Spinal cord (tissue), 10 donors: ENCODE data around the gene VGLL4. TPM values are rescaled to one million over a fixed set of nuclear protein-coding genes. Genes with fewer than 3 reads are reported as not detected.

Experiments
- DNase-seq, 6 donors: peaks; one replicate each; pipeline versions ENCODE4 v3.0.0 to v3.0.0-alpha.2; 2013 to 2015; ENCODE audit warnings: low spot score in 6 of 6, low read depth in 4 of 6
- H3K27ac ChIP-seq: one replicate; pipeline ENCODE4 v1.5.1; 2013; ENCODE audit warnings: low read depth, low read length, control low read depth
- H3K27me3 ChIP-seq: one replicate; pipeline ENCODE4 v1.6.1; 2013; ENCODE audit warnings: low read length; ENCODE audit not compliant: control insufficient read depth, insufficient read depth
- H3K36me3 ChIP-seq: one replicate; pipeline ENCODE4 v1.6.1; 2013; ENCODE audit warnings: low read length; ENCODE audit not compliant: control insufficient read depth, insufficient read depth
- H3K4me1 ChIP-seq: one replicate; pipeline ENCODE4 v1.6.1; 2013; ENCODE audit warnings: low read length; ENCODE audit not compliant: control insufficient read depth, insufficient read depth
- H3K4me3 ChIP-seq: one replicate; pipeline ENCODE4 v1.5.1; 2013; ENCODE audit warnings: low read depth, low read length, control low read depth
- H3K9me3 ChIP-seq: one replicate; pipeline ENCODE4 v1.6.1; 2013; ENCODE audit warnings: low read length; ENCODE audit not compliant: control insufficient read depth, insufficient read depth
- WGBS: methylation state at CpG from one replicate; pipeline ENCODE4 v1.1.5; 2013; ENCODE audit warnings: missing lambda C conversion rate; ENCODE audit not compliant: insufficient coverage; 5-methylcytosine and 5-hydroxymethylcytosine counted together
- polyA plus RNA-seq, 2 donors: library from polyadenylated mRNA; unstranded; fragments of 120-200 nt; gene quantifications; one replicate each; pipeline ENCODE4 v1.2.1, GENCODE V29; 2013; ENCODE audit not compliant: insufficient read length in 2 of 2
- total RNA-seq, 2 donors: library from RNA; depleted of rRNA in 1 of 2; stranded (reverse); fragments of 120-200 nt in 1 of 2; fragments of >200 nt in 1 of 2; gene quantifications; one replicate each; pipeline versions ENCODE4 v1.2.3 to v1.2.4, GENCODE V29; 2013 to 2014
- donor health status: healthy.

Gene VGLL4
- total and polyA plus RNA-seq, 4 donors = 87.8 to 174 (median 94.8) TPM

DNA sequence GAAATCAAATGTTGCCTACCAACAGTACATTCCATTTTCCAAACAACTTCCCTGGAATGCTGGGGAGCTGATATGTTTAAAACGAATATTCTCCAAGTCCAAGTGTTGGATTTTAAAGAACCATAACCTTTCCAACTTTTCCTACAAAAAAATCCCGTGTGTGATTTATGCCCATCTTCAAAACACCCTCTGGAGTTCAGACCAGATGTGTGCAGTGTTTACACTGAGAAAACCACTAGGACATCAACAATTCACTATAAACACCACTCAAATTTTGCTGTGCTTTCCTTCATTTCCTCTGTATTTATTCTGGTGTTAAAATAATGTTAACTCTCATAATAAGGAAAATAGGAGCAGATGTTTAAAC, 2.4 kb downstream of the VGLL4 start:
- no peaks in the 10 kb centered on the region for H3K9me3 ChIP-seq
- peak overlapping the region; percentile 98 for H3K27ac ChIP-seq
- no peaks in the 10 kb centered on the region for H3K27me3 ChIP-seq
- peaks cover 38% of the 10 kb centered on the region for H3K4me1 ChIP-seq
- no peak for DNase-seq
- peak overlapping the region; percentile 85 for H3K4me3 ChIP-seq
- H3K36me3 ChIP-seq = no peaks in the 10 kb centered on the region
- WGBS = 0% methylated on average over 1 of the region's 2 CpGs

DNA sequence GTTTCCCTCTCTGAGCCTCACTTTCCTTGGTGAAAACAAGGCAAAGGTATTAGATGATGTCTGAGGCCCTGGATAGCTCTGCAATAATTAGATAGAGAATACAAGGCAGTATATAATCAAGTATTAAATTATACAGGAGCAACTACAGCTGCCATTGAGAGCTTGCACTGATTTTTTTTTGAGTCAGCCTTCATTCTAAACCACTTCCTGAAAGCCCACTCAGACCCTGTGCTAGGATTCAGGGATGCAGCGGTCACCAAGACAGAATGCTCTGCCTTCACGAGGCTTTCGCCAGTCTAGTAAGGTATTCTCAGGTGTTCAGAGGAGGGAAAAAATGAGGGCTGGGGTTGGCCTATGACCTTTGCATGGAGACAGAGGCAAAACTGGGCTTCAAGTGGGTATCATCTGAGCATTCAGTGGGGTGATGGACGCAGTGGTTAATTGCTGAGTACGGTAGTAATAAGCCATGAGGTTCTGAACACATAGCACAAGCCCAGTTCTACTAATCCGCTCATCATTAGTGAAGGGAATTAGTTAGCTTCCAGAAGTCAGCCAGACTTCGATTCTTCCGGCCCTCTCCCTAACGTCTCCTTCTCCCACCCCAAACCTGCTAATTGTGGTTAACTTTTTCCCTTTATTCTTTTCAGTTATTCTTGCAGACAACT, 3.6 kb downstream of the VGLL4 start:
- H3K27me3 ChIP-seq = no peaks in the 10 kb centered on the region
- H3K4me3 ChIP-seq = peak overlapping the region; percentile 85
- no peak for DNase-seq
- no peaks in the 10 kb centered on the region for H3K36me3 ChIP-seq
- H3K4me1 ChIP-seq = peaks cover 38% of the 10 kb centered on the region
- peak overlapping the region; percentile 98 for H3K27ac ChIP-seq
- no peaks in the 10 kb centered on the region for H3K9me3 ChIP-seq
- 44% methylated on average over 3 of the region's 9 CpGs for WGBS

- no peaks in the 10 kb centered on the region for H3K36me3 ChIP-seq
- DNase-seq = peak in 2 of 6 donors; percentile 64 to 70
- peak overlapping the region; percentile 38 for H3K4me3 ChIP-seq
- H3K9me3 ChIP-seq = no peaks in the 10 kb centered on the region
- WGBS = 27% methylated on average over 16 of the region's 17 CpGs
- peak overlapping the region; percentile 98 for H3K27ac ChIP-seq
- no peaks in the 10 kb centered on the region for H3K27me3 ChIP-seq
- H3K4me1 ChIP-seq = peaks cover 40% of the 10 kb centered on the region
Measured at GRCh38 chr3:11638495-11639358, 5.0 kb downstream of the VGLL4 start.

GRCh38 chr3:11637901-11638458, 5.7 kb downstream of the VGLL4 start:
- DNase-seq = peak in 2 of 6 donors; percentile 46 to 55
- no CpG with 5 or more reads among the region's 11 CpGs for WGBS
- no peaks in the 10 kb centered on the region for H3K27me3 ChIP-seq
- H3K27ac ChIP-seq = peak overlapping the region; percentile 98
- no peaks in the 10 kb centered on the region for H3K36me3 ChIP-seq
- peaks cover 47% of the 10 kb centered on the region for H3K4me1 ChIP-seq
- H3K4me3 ChIP-seq = peak overlapping the region; percentile 38
- H3K9me3 ChIP-seq = no peaks in the 10 kb centered on the region

- Histone ChIP-seq H3K9me3 (no peaks in the 10 kb centered on the region), H3K36me3 (no peaks in the 10 kb centered on the region), H3K27ac (peak overlapping the region; percentile 98), H3K4me1 (peaks cover 52% of the 10 kb centered on the region), H3K27me3 (no peaks in the 10 kb centered on the region), H3K4me3 (no peak overlapping the region)
- DNase-seq = peak in 2 of 6 donors; percentile 54 to 69
- WGBS = no CpG with 5 or more reads among the region's 3 CpGs
Measured at GRCh38 chr3:11636394-11636770, 7.3 kb downstream of the VGLL4 start.

GRCh38 chr3:11635680-11636393, 7.9 kb downstream of the VGLL4 start:
- whole genome bisulfite sequencing = no CpG with 5 or more reads among the region's 7 CpGs
- H3K27ac ChIP-seq = peak overlapping the region; percentile 98
- H3K27me3 ChIP-seq = no peaks in the 10 kb centered on the region
- no peak overlapping the region for H3K4me3 ChIP-seq
- peaks cover 50% of the 10 kb centered on the region for H3K4me1 ChIP-seq
- H3K9me3 ChIP-seq = no peaks in the 10 kb centered on the region
- no peaks in the 10 kb centered on the region for H3K36me3 ChIP-seq
- peak in 2 of 6 donors; percentile 31 to 72 for DNase-seq

GRCh38 chr3:11634974-11635612, 8.6 kb downstream of the VGLL4 start:
- H3K4me3 ChIP-seq = no peak overlapping the region
- H3K27me3 ChIP-seq = no peaks in the 10 kb centered on the region
- DNase-seq = no peak
- peaks cover 47% of the 10 kb centered on the region for H3K4me1 ChIP-seq
- H3K27ac ChIP-seq = peak overlapping the region; percentile 98
- H3K36me3 ChIP-seq = no peaks in the 10 kb centered on the region
- H3K9me3 ChIP-seq = no peaks in the 10 kb centered on the region
- WGBS = 33% methylated on average over 4 of the region's 4 CpGs

DNA sequence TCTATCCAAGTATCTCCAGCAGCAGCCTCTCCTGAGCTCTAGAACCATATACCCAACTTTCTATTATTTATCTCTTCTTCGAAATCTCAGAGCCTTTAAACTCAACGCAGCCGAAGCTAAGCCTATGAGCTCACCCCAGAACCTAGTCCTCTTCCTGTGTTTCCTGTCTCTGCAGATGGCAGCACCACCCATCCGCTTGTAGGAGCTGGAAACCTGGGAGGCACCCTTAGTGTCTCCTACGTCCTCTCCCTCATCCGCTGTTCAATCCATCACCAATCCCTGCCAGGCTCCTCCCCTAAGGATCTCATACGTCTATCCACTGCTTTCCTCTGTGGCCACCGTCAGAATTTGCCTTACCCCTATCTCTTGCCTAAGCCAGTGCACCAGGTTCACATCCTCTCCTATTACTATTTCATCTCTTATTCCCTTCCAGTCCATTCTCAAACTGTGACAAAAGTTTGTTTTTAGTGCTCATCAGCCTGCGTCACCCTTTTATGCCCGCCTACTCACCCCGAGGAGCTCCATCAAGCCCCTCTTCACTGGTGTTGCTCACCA, 9.6 kb downstream of the VGLL4 start:
- no peaks in the 10 kb centered on the region for H3K27me3 ChIP-seq
- no peak overlapping the region for H3K4me3 ChIP-seq
- WGBS = 73% methylated on average over 9 of the region's 11 CpGs
- H3K4me1 ChIP-seq = peaks cover 40% of the 10 kb centered on the region
- DNase-seq = no peak
- no peaks in the 10 kb centered on the region for H3K36me3 ChIP-seq
- H3K9me3 ChIP-seq = no peaks in the 10 kb centered on the region
- H3K27ac ChIP-seq = peak overlapping the region; percentile 35

- H3K36me3 ChIP-seq = no peaks in the 10 kb centered on the region
- H3K27ac ChIP-seq = peak overlapping the region; percentile 72
- no peak overlapping the region for H3K4me3 ChIP-seq
- H3K4me1 ChIP-seq = peaks cover 28% of the 10 kb centered on the region
- 37% methylated on average over 3 of the region's 3 CpGs for WGBS
- no peak for DNase-seq
- no peaks in the 10 kb centered on the region for H3K27me3 ChIP-seq
- H3K9me3 ChIP-seq = no peaks in the 10 kb centered on the region
Measured at GRCh38 chr3:11632966-11633365, 10.7 kb downstream of the VGLL4 start.
